ENCODE data around the gene CPB2.

CPB2 gene

GRCh38 chr13:46022481-46022880 lies 82.4 kb downstream of the CPB2 start:
- no peak for DNase-seq (ENCODE audit: low spot score)

GRCh38 chr13:46016216-46016615 lies 88.6 kb downstream of the CPB2 start:
- in situ Hi-C loops (cut with MboI; ENCODE audit: low pct_unique_long_range_greater_than_20kb, low sequenced_read_pairs, unreplicated experiment): no loop called here
- no peak for DNase-seq (ENCODE audit: low spot score)
- no peak for TF ChIP-seq CTCF (IDR thresholded peaks at IDR 0.05; ENCODE audit: extremely low read depth, insufficient read depth, missing control alignments)

More at GRCh38 chr13:46022481-46022880, 82.4 kb downstream of the CPB2 start:
- TF ChIP-seq CTCF (IDR thresholded peaks at IDR 0.05; ENCODE audit: extremely low read depth, insufficient read depth, missing control alignments): no peak
- in situ Hi-C loops (cut with MboI; ENCODE audit: low pct_unique_long_range_greater_than_20kb, low sequenced_read_pairs, unreplicated experiment): no loop called here

GRCh38 chr13:46015366-46015765 lies 89.5 kb downstream of the CPB2 start:
- DNase-seq (ENCODE audit: low spot score): no peak
- TF ChIP-seq CTCF (IDR thresholded peaks at IDR 0.05; ENCODE audit: extremely low read depth, insufficient read depth, missing control alignments): no peak
- in situ Hi-C loops (cut with MboI; ENCODE audit: low pct_unique_long_range_greater_than_20kb, low sequenced_read_pairs, unreplicated experiment): no loop called here

GRCh38 chr13:46012404-46012803 lies 92.4 kb downstream of the CPB2 start:
- in situ Hi-C loops (cut with MboI; ENCODE audit: low pct_unique_long_range_greater_than_20kb, low sequenced_read_pairs, unreplicated experiment): no loop called here
- DNase-seq (ENCODE audit: low spot score): no peak
- no peak for TF ChIP-seq CTCF (IDR thresholded peaks at IDR 0.05; ENCODE audit: extremely low read depth, insufficient read depth, missing control alignments)

- no peak for DNase-seq (ENCODE audit: low spot score)
- in situ Hi-C loops (cut with MboI; ENCODE audit: low pct_unique_long_range_greater_than_20kb, low sequenced_read_pairs, unreplicated experiment): no loop called here
- peak; percentile 14 for TF ChIP-seq CTCF (IDR thresholded peaks at IDR 0.05; ENCODE audit: extremely low read depth, insufficient read depth, missing control alignments)
Measured at GRCh38 chr13:46010148-46010547, 94.7 kb downstream of the CPB2 start.

- no peak for TF ChIP-seq CTCF (IDR thresholded peaks at IDR 0.05; ENCODE audit: extremely low read depth, insufficient read depth, missing control alignments)
- DNase-seq (ENCODE audit: low spot score): no peak
- in situ Hi-C loops (cut with MboI; ENCODE audit: low pct_unique_long_range_greater_than_20kb, low sequenced_read_pairs, unreplicated experiment): no loop called here
Measured at GRCh38 chr13:46008631-46009030, 96.2 kb downstream of the CPB2 start.
